G401 (cell line): ENCODE results near the gene GRK2. TPM values are rescaled to one million over a fixed set of nuclear protein-coding genes. Genes with fewer than 3 reads are reported as not detected.

Experiments used
- DNase-seq: peaks from one replicate; pipeline ENCODE4 v3.0.0-alpha.2; 2015; ENCODE audit warnings: low spot score
- in situ Hi-C: cut with HindIII; loops from 2 replicates; pipeline ENCODE4 v1.10.0; 2016; ENCODE audit warnings: low sequenced_read_pairs, mixed read lengths
- total RNA-seq: library from RNA; depleted of rRNA; stranded (reverse); fragments of >200 nt; shearing (Covaris generic); gene quantifications from 2 replicates; pipeline ENCODE4 v1.2.3, GENCODE V29; 2014

GRK2 gene
- total RNA-seq, 1 experiment from 2014 or later: 48.8 TPM

DNA sequence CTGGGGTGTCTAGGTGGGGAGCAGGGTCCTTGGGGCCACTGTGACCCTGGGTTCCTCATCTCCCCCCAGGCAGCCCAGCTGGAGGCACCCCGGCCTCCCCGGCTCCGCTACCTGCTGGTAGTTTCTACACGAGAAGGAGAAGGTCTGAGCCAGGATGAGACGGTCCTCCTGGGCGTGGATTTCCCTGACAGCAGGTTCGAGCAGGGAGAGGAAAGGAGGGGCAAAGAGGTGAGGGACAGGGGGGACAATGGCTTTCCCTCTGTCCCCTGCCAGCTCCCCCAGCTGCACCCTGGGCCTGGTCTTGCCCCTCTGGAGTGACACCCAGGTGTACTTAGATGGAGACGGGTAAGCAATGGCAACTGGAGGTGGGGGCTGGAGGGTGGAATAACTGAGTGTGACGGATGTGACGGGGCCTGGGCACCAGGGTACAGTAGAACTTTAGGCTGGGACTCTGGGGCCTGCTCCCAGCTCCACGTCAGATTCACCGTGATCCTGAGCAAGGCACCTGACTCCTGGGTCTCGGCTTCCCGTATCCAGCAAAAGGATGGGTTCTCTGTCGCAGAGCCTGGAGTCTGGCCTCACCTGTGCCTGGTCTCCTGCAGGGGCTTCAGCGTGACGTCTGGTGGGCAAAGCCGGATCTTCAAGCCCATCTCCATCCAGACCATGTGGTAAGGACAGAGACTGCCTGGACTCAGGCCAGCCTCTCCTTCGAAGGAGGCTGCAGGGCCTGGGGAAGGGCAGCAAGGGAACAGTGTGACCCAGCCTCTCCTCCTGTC is 40.7 kb downstream of the GRK2 start:
- DNase-seq: no peak
- in situ Hi-C loops: no loop called here

DNA sequence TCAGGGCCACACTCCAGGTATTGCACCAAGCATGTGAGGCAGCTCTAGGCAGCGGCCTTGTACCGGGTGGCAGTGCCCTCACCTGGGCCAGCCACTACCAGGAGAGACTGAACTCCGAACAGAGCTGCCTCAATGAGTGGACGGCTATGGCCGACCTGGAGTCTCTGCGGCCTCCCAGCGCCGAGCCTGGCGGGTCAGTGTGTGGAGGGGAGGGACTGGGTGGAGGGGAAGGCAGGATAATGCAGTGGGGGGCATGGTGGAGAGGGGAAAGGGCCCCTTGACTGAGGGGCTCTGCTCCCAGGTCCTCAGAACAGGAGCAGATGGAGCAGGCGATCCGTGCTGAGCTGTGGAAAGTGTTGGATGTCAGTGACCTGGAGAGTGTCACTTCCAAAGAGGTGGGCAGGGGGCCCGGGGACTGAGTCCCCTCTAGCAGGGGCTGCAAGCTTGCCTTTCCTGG is 41.3 kb downstream of the GRK2 start:
- in situ Hi-C loops: no loop called here
- no peak for DNase-seq

DNA sequence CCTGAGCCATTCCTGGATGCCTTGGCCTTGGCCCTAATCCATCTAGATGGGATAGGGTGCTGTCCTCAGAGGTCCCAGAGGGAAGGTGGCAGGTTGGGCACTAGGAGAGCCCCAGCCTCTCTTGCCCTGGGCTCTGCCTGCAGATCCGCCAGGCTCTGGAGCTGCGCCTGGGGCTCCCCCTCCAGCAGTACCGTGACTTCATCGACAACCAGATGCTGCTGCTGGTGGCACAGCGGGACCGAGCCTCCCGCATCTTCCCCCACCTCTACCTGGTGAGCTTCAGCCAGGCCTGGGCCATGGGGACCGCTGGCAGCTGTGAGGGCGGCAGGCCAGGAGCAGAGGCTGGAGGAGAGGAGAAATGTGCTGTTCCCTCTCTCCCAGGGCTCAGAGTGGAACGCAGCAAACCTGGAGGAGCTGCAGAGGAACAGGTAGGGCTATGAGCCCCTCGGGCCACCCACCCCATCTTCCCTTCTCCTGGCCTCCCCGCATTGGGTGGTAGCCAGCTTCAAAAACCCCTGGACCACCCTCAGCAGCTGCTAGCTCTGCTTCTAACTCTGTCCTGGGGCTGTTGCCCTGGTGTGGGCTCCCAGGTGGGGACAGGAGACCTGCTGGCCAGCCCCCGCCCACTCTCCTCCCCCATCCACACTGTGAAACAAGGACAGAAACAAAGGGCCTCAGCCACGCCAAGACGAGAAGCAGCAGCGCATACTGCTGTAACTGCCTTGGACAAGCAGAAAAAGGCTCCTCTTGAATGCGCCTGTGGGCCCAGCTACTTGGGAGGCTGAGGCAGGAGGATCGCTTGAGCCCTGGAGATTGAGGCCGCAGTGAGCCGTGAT is 42.0 kb downstream of the GRK2 start:
- no peak for DNase-seq
- in situ Hi-C loops: no loop called here

DNA sequence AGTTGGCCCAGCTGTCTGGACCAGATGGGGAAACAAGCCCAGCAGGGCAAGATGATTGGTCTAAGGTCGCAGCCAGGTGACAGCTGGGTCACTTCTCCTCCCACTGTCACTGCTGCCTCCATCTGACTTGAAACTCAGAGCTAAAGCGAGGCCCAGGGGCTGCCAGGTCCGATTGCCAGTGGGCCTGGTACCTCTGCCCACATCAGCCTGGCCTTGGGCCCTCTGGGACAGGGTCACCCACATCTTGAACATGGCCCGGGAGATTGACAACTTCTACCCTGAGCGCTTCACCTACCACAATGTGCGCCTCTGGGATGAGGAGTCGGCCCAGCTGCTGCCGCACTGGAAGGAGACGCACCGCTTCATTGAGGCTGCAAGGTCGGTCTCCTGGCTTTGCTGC is 42.9 kb downstream of the GRK2 start:
- in situ Hi-C loops: no loop called here
- DNase-seq: no peak

DNA sequence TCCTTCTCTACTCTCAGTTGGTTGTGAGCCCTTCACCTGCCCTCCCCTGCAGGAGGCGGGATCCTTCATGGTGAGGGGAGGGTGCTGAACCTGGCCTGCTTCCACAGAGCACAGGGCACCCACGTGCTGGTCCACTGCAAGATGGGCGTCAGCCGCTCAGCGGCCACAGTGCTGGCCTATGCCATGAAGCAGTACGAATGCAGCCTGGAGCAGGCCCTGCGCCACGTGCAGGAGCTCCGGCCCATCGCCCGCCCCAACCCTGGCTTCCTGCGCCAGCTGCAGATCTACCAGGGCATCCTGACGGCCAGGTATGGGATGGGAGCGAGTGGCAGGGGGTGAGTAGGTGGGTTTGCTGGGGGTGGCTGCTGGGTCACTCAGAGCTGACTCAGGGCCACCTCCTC is 43.4 kb downstream of the GRK2 start:
- no peak for DNase-seq
- in situ Hi-C loops: loop anchor here (10.0 kb wide), 1 partner anchor 55 kb away; no protein-coding TSS in a partner anchor

DNA sequence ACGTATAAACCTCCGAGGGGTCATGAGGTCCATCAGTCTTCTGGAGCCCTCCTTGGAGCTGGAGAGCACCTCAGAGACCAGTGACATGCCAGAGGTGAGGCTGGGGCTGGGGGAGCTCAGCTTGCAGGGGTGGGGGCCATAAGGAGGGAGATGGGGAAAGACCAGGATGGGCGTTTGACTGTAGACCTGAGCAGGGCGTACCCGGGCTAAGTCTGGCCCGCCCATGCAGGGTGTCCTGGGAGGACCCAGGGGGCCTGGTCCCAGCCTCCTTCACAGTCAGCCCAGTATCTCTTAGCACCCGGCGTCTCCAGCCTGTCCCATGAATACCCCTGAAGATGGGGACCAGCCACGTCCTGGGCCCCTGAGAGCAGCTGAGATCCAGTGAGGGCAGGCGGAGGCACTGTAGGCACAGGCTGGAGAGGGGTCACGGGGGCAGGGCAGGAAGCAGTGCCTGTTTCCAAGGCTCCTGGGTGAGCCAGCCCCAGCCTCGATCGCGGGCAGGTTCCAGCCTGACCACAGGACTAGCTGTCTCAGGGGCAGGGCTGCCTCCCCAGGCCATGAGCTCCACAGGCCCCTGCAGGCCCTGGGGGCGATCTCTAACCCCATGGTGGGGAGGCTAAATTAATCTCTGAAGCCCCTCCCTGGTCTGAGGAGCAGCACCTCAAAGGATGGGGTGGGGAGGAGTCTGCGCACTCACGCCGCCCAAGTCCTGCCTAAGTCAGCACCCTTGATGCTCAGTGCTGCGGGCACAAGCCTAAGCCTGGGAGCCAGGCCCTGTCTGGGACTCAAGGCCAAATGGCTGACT is 44.2 kb downstream of the GRK2 start:
- no peak for DNase-seq
- in situ Hi-C loops: loop anchor here (10.0 kb wide), 1 partner anchor 56 kb away; no protein-coding TSS in a partner anchor

- in situ Hi-C loops: loop anchor here (10.0 kb wide), 1 partner anchor 56 kb away; no protein-coding TSS in a partner anchor
- DNase-seq: no peak
These were observed 44.8 kb downstream of the GRK2 start for GRCh38 chr11:67311051-67311555.

- DNase-seq: no peak
- in situ Hi-C loops: loop anchor here (10.0 kb wide), 1 partner anchor 57 kb away; no protein-coding TSS in a partner anchor
These were observed 45.3 kb downstream of the GRK2 start for GRCh38 chr11:67311556-67312082.

- DNase-seq: no peak
- in situ Hi-C loops: loop anchor here (10.0 kb wide), 1 partner anchor 58 kb away; no protein-coding TSS in a partner anchor
These were observed 46.1 kb downstream of the GRK2 start for GRCh38 chr11:67312187-67313021.

- in situ Hi-C loops: loop anchor here (10.0 kb wide), 1 partner anchor 59 kb away; no protein-coding TSS in a partner anchor
- no peak for DNase-seq
These were observed 47.0 kb downstream of the GRK2 start for GRCh38 chr11:67313125-67313890.

GRCh38 chr11:67314218-67314617 is 47.9 kb downstream of the GRK2 start:
- in situ Hi-C loops: loop anchor here (10.0 kb wide), 1 partner anchor 59 kb away; no protein-coding TSS in a partner anchor
- no peak for DNase-seq

DNA sequence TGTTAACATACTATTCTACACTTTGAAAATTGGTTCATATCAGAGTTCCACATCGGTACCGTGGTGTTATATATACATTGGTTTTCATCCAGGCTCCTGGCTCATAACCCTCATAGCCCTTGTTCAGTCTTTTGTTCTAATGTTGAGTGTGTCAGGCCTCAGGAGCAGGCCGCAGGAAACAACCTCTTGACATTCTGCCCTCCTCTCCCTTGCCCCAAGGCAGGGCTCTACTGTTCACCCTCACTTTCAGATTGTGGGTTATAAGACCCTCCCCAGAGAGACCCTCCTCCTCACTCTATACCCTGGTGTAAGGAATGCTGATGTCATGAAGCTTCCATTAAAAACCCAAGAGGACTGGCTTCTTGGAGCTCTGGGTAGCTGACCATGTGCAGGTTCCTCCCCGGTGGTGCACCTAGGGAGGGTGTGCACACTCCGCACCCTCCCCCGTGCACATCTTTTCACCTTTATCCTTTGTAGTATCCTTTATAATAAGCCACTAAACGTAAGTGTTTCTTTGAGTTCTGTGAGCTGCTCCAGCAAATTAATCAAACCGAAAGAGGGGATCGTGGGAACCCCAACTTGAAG is 49.1 kb downstream of the GRK2 start:
- in situ Hi-C loops: loop anchor here (10.0 kb wide), 1 partner anchor 61 kb away; no protein-coding TSS in a partner anchor
- DNase-seq: no peak

- in situ Hi-C loops: loop anchor here (10.0 kb wide), 1 partner anchor 62 kb away; no protein-coding TSS in a partner anchor
- no peak for DNase-seq
These were observed 50.6 kb downstream of the GRK2 start for GRCh38 chr11:67316882-67317204.

GRCh38 chr11:67317205-67317887 is 51.1 kb downstream of the GRK2 start:
- peak; percentile 97 for DNase-seq
- in situ Hi-C loops: loop anchor here (10.0 kb wide), 1 partner anchor 63 kb away; no protein-coding TSS in a partner anchor

DNA sequence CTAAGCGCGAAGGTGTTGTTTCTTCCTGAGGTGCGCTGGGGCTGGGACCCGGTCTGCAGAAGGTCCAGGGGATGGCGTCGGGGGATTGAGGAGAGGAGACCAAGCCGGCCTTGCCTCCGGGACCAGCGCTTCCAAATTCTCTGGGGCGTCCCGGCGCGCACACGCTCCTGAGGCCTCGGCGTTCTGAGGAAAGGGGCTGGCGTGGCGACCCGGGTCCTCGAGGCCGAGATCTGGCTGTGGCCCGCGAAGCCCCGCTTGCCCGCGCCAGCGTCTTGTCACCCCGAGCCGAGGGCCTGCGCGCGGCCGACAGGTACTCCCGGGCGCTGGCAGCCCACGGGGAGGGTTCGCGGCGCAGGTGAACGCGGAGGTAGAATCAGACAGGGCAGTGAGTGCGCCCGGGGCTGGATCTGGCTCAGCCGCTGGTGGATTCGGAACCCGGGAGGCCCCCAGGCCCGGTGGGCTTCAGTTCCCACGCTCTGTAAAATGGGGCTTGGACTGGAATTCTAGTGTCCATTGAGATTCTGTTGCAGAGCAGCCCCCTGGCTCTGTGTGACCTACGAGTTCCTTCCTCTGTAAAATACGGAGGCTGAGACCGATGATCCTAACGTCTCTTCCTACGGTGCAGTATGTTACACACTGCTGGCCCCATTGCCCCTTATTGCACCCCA is 51.7 kb downstream of the GRK2 start:
- no peak for DNase-seq
- in situ Hi-C loops: loop anchor here (10.0 kb wide), 1 partner anchor 63 kb away; no protein-coding TSS in a partner anchor
